ENCODE results near the gene DDIT4. TPM values are rescaled to one million over a fixed set of nuclear protein-coding genes. Genes with fewer than 3 reads are reported as not detected.

DDIT4 gene
- total and polyA plus RNA-seq, 9 of the 15 experiments (the other 6 are each of a cell fraction or from before 2014, with no cell fraction given), result 8.2 to 675 (median 159) TPM

GRCh38 chr10:72254813-72255568 is 18.7 kb upstream of the DDIT4 start (continued):
- TF ChIP-seq IRF1 (CRISPR knock-in tag; IDR thresholded peaks at IDR 0.05; ENCODE audit: borderline replicate concordance) (no peak), POLR2B (IDR thresholded peaks at IDR 0.05; ENCODE audit: low read depth, partially characterized antibody) (no peak), ZZZ3 (IDR thresholded peaks at IDR 0.05) (no peak), ZC3H4 (CRISPR knock-in tag; IDR thresholded peaks at IDR 0.05; ENCODE audit: borderline replicate concordance) (no peak), ID3 (CRISPR knock-in tag; IDR thresholded peaks at IDR 0.05) (no peak), ID3 (tag; IDR thresholded peaks at IDR 0.05) (peak; percentile 63), KDM2B (CRISPR knock-in tag; IDR thresholded peaks at IDR 0.05) (no peak), PHTF2 (CRISPR knock-in tag; IDR thresholded peaks at IDR 0.05) (no peak), MTA1 (IDR thresholded peaks at IDR 0.05; ENCODE audit: borderline replicate concordance) (peak; percentile 40; the same call in 1 of the 2 replicates), HMBOX1 (IDR thresholded peaks at IDR 0.05) (no peak), ARNT (IDR thresholded peaks at IDR 0.05) (peak in 1 of 2 experiments; percentile 61; a peak in 1 of 4 replicates), JUNB (CRISPR knock-in tag; conservative IDR thresholded peaks at IDR 0.05) (no peak), NCOR1 (IDR thresholded peaks at IDR 0.05) (no peak), ETV1 (tag; conservative IDR thresholded peaks at IDR 0.05; ENCODE audit: low read depth) (peak; percentile 88), OTX1 (CRISPR knock-in tag; IDR thresholded peaks at IDR 0.05) (peak; percentile 41; the same call in 1 of the 2 replicates), TAF15 (IDR thresholded peaks at IDR 0.05; ENCODE audit: low read depth, low read length) (no peak), NR2F6 (CRISPR knock-in tag; IDR thresholded peaks at IDR 0.05) (no peak), SMAD1 (IDR thresholded peaks at IDR 0.05; ENCODE audit: low read depth, low read length, partially characterized antibody) (no peak), YBX1 (IDR thresholded peaks at IDR 0.05) (no peak), ZBTB7A (IDR thresholded peaks at IDR 0.05; ENCODE audit: borderline replicate concordance, control insufficient read depth, low read depth, low read length) (peak; percentile 58; the same call in 1 of the 2 replicates), KDM5B (IDR thresholded peaks at IDR 0.05; ENCODE audit: insufficient replicate concordance, low read depth, low read length) (peak; percentile 68)
- TF ChIP-seq, protein P1, sequence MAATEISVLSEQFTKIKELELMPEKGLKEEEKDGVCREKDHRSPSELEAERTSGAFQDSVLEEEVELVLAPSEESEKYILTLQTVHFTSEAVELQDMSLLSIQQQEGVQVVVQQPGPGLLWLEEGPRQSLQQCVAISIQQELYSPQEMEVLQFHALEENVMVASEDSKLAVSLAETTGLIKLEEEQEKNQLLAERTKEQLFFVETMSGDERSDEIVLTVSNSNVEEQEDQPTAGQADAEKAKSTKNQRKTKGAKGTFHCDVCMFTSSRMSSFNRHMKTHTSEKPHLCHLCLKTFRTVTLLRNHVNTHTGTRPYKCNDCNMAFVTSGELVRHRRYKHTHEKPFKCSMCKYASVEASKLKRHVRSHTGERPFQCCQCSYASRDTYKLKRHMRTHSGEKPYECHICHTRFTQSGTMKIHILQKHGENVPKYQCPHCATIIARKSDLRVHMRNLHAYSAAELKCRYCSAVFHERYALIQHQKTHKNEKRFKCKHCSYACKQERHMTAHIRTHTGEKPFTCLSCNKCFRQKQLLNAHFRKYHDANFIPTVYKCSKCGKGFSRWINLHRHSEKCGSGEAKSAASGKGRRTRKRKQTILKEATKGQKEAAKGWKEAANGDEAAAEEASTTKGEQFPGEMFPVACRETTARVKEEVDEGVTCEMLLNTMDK (IDR thresholded peaks at IDR 0.05; ENCODE audit: borderline replicate concordance, insufficient read depth, low read depth, low read length, poor library complexity, severe bottlenecking), result no peak
- TF ChIP-seq, protein P2, sequence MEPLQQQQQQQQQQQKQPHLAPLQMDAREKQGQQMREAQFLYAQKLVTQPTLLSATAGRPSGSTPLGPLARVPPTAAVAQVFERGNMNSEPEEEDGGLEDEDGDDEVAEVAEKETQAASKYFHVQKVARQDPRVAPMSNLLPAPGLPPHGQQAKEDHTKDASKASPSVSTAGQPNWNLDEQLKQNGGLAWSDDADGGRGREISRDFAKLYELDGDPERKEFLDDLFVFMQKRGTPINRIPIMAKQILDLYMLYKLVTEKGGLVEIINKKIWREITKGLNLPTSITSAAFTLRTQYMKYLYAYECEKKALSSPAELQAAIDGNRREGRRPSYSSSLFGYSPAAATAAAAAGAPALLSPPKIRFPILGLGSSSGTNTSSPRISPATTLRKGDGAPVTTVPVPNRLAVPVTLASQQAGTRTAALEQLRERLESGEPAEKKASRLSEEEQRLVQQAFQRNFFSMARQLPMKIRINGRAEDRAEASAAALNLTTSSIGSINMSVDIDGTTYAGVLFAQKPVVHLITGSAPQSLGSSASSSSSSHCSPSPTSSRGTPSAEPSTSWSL (CRISPR knock-in tag; IDR thresholded peaks at IDR 0.05; ENCODE audit: borderline replicate concordance), result no peak
